Lower lobe of right lung (tissue), 2 donors: Measurements from ENCODE around the gene RPN1. TPM values are rescaled to one million over a fixed set of nuclear protein-coding genes. Genes with fewer than 3 reads are reported as not detected.

ENCODE experiments used
- ATAC-seq, 2 donors: fragments of 200-7000 bp; cut with Tn5 transposase; one replicate each; pipeline ENCODE4 v1.9.1; 2020 to 2022; ENCODE audit warnings: mild to moderate bottlenecking in 2 of 2, moderate library complexity in 2 of 2
- DNase-seq: peaks from one replicate; pipeline ENCODE4 v3.0.0-alpha.2; 2020
- H3K27ac ChIP-seq: fragments of 200-600 bp; one replicate; pipeline ENCODE4 v1.8.0; 2022
- H3K27me3 ChIP-seq: fragments of 200-600 bp; one replicate; pipeline ENCODE4 v1.8.0; 2022; ENCODE audit warnings: low read depth
- H3K36me3 ChIP-seq: fragments of 200-600 bp; one replicate; pipeline ENCODE4 v1.8.0; 2022; ENCODE audit warnings: mild to moderate bottlenecking
- H3K4me1 ChIP-seq: fragments of 200-600 bp; one replicate; pipeline ENCODE4 v1.8.0; 2022
- H3K4me3 ChIP-seq: fragments of 200-600 bp; one replicate; pipeline ENCODE4 v1.8.0; 2022; ENCODE audit warnings: mild to moderate bottlenecking
- H3K9me3 ChIP-seq: fragments of 200-600 bp; one replicate; pipeline ENCODE4 v1.8.0; 2022
- CTCF ChIP-seq: fragments of 200-600 bp; IDR thresholded peaks from one replicate; pipeline ENCODE4 v1.8.0; 2022; ENCODE audit warnings: antibody characterized with exemption, mild to moderate bottlenecking
- intact Hi-C: fragments of 100-400 bp; cut with DNase I; formaldehyde crosslinking; loops from one replicate; pipeline ENCODE4 v1.11.0; 2022
- total RNA-seq: library from RNA; stranded (reverse); fragmentation: NEBNext Ultra II Directional; extraction: Animal tissue kit (Norgen Biotek cat#: 25700); gene quantifications from one replicate; pipeline ENCODE4 v1.2.1, GENCODE V29; 2021
- donor health status: DM: no; HTN: yes; CAD: no; lungs with severe emphysema.

Gene RPN1
- total RNA-seq, 1 donor from 2014 or later = 198 TPM

GRCh38 chr3:128624526-128625138, 26.0 kb downstream of the RPN1 start:
- ATAC-seq (no peak), DNase-seq (no peak)
- intact Hi-C loops = no loop called here
- no peak for TF ChIP-seq CTCF
- Histone ChIP-seq H3K27ac (peak overlapping the region; percentile 25), H3K36me3 (peaks cover 98% of the 10 kb centered on the region), H3K27me3 (no peaks in the 10 kb centered on the region), H3K4me1 (peaks cover 24% of the 10 kb centered on the region), H3K4me3 (no peak overlapping the region), H3K9me3 (no peaks in the 10 kb centered on the region)

- peak; percentile 34 to 38 for ATAC-seq
- peaks cover 97% of the 10 kb centered on the region for H3K36me3 ChIP-seq
- peaks cover 33% of the 10 kb centered on the region for H3K4me1 ChIP-seq
Measured at GRCh38 chr3:128623762-128624176, 26.8 kb downstream of the RPN1 start.

GRCh38 chr3:128621931-128622330, 28.7 kb downstream of the RPN1 start:
- Histone ChIP-seq H3K4me3 (no peak overlapping the region), H3K4me1 (peaks cover 47% of the 10 kb centered on the region), H3K27ac (peak overlapping the region; percentile 8), H3K27me3 (no peaks in the 10 kb centered on the region), H3K9me3 (no peaks in the 10 kb centered on the region), H3K36me3 (peaks cover 80% of the 10 kb centered on the region)
- no peak for TF ChIP-seq CTCF
- ATAC-seq (no peak), DNase-seq (no peak)
- intact Hi-C loops = no loop called here

More at GRCh38 chr3:128623762-128624176, 26.8 kb downstream of the RPN1 start:
- peak overlapping the region; percentile 71 for H3K27ac ChIP-seq
- H3K27me3 ChIP-seq = no peaks in the 10 kb centered on the region
- H3K4me3 ChIP-seq = no peak overlapping the region
- H3K9me3 ChIP-seq = no peaks in the 10 kb centered on the region
- no peak for TF ChIP-seq CTCF
- intact Hi-C loops = no loop called here
- DNase-seq = peak; percentile 65

- intact Hi-C loops = no loop called here
- ATAC-seq (no peak), DNase-seq (peak; percentile 63)
- Histone ChIP-seq H3K27me3 (no peaks in the 10 kb centered on the region), H3K36me3 (peaks cover 73% of the 10 kb centered on the region), H3K4me3 (no peak overlapping the region), H3K9me3 (no peaks in the 10 kb centered on the region), H3K4me1 (peaks cover 48% of the 10 kb centered on the region), H3K27ac (peak overlapping the region; percentile 8)
- no peak for TF ChIP-seq CTCF
Measured at GRCh38 chr3:128621234-128621633, 29.4 kb downstream of the RPN1 start.

GRCh38 chr3:128620268-128620691, 30.3 kb downstream of the RPN1 start:
- Histone ChIP-seq H3K9me3 (no peaks in the 10 kb centered on the region), H3K4me3 (no peak overlapping the region), H3K36me3 (peaks cover 63% of the 10 kb centered on the region), H3K27me3 (no peaks in the 10 kb centered on the region), H3K27ac (no peak overlapping the region), H3K4me1 (peaks cover 48% of the 10 kb centered on the region)
- ATAC-seq = no peak
- no peak for TF ChIP-seq CTCF
- intact Hi-C loops = no loop called here
- no peak for DNase-seq
